ENCODE data around the gene UNC80. TPM values are rescaled to one million over a fixed set of nuclear protein-coding genes. Genes with fewer than 3 reads are reported as not detected.

UNC80 gene
- total RNA-seq, 1 experiment from 2014 or later = 1.8 TPM

GRCh38 chr2:209960676-209961630, 189.3 kb downstream of the UNC80 start:
- ChIA-PET CTCF (interaction anchor here (0.6 to 1.4 kb wide), 15 partner anchors 8 to 1868 kb away, joined by 3 to 9 read pairs (median 4); no protein-coding TSS in a partner anchor), POLR2A (ENCODE audit: low non-redundant PET) (interaction anchor here (0.6 kb wide), 1 partner anchor 17 kb away, joined by 3 read pairs; no protein-coding TSS in a partner anchor)
- DNase-seq (ENCODE audit: low spot score) = peak; percentile 91
- Histone ChIP-seq H3K4me3 (ENCODE audit: low read depth, low read length, poor library complexity, severe bottlenecking) (no peak overlapping the region), H3K27me3 (replicated peaks; ENCODE audit: insufficient read depth, low read depth, low read length, poor library complexity) (no peaks in the 10 kb centered on the region), H3K4me1 (ENCODE audit: insufficient read depth, low read length, poor library complexity, severe bottlenecking) (peaks cover 48% of the 10 kb centered on the region), H3K27ac (ENCODE audit: low read depth, low read length, poor library complexity, severe bottlenecking) (peak overlapping the region; percentile 55), H3K9me3 (ENCODE audit: low read depth, low read length, poor library complexity, severe bottlenecking) (no peaks in the 10 kb centered on the region), H3K36me3 (ENCODE audit: insufficient read depth, low read length, poor library complexity, severe bottlenecking) (no peaks in the 10 kb centered on the region)
- no TSS peak for BruUV-seq (replicated peaks)
- intact Hi-C loops (cut with micrococcal nuclease; ENCODE audit: unreplicated experiment) = loop anchor here (2.0 to 5.0 kb wide), 4 partner anchors 24 to 629 kb away; no protein-coding TSS in a partner anchor
- peak; percentile 80 for TF ChIP-seq CTCF (conservative IDR thresholded peaks at IDR 0.05; ENCODE audit: low read depth, low read length)
- TF ChIP-seq EZH2 (IDR thresholded peaks at IDR 0.05; ENCODE audit: borderline replicate concordance, low read depth, low read length, poor library complexity, severe bottlenecking) = no peak

DNA sequence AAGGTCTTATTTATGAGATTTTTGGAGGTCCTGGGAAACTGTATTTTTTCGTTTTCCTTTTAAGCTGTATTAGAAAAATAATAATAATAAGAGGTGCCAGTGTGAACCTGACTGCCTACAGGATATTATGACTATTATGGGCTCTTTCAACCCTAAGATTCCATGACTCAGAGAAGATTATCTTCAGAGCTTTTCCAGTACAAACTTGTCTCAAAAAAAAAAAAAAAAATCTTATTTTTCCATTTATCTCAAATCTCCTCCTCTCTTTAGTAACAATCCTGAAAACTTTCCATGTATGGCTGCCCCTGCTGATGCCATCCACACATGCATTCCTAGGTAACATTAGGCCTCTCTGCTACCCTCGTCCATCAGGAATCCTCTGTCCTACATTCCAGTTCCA, 194.1 kb downstream of the UNC80 start:
- ChIA-PET POLR2A (ENCODE audit: low non-redundant PET) (no interaction called here), CTCF (no interaction called here)
- no peaks in the 10 kb centered on the region for H3K9me3 ChIP-seq (ENCODE audit: low read depth, low read length, poor library complexity, severe bottlenecking)
- no peak overlapping the region for H3K4me3 ChIP-seq (ENCODE audit: low read depth, low read length, poor library complexity, severe bottlenecking)
- peaks cover 7% of the 10 kb centered on the region for H3K4me1 ChIP-seq (ENCODE audit: insufficient read depth, low read length, poor library complexity, severe bottlenecking)
- H3K36me3 ChIP-seq (ENCODE audit: insufficient read depth, low read length, poor library complexity, severe bottlenecking) = no peaks in the 10 kb centered on the region
- no peak for TF ChIP-seq EZH2 (IDR thresholded peaks at IDR 0.05; ENCODE audit: borderline replicate concordance, low read depth, low read length, poor library complexity, severe bottlenecking)
- TF ChIP-seq CTCF (conservative IDR thresholded peaks at IDR 0.05; ENCODE audit: low read depth, low read length) = no peak
- BruUV-seq (replicated peaks) = no TSS peak
- DNase-seq (ENCODE audit: low spot score) = no peak
- intact Hi-C loops (cut with micrococcal nuclease; ENCODE audit: unreplicated experiment) = no loop called here
- no peaks in the 10 kb centered on the region for H3K27me3 ChIP-seq (replicated peaks; ENCODE audit: insufficient read depth, low read depth, low read length, poor library complexity)
- H3K27ac ChIP-seq (ENCODE audit: low read depth, low read length, poor library complexity, severe bottlenecking) = no peak overlapping the region

GRCh38 chr2:209969692-209970091, 198.1 kb downstream of the UNC80 start:
- no peak overlapping the region for H3K27ac ChIP-seq (ENCODE audit: low read depth, low read length, poor library complexity, severe bottlenecking)
- H3K27me3 ChIP-seq (replicated peaks; ENCODE audit: insufficient read depth, low read depth, low read length, poor library complexity) = no peaks in the 10 kb centered on the region
- no peaks in the 10 kb centered on the region for H3K4me1 ChIP-seq (ENCODE audit: insufficient read depth, low read length, poor library complexity, severe bottlenecking)
- BruUV-seq (replicated peaks) = no TSS peak
- TF ChIP-seq CTCF (conservative IDR thresholded peaks at IDR 0.05; ENCODE audit: low read depth, low read length) = no peak
- no peak for TF ChIP-seq EZH2 (IDR thresholded peaks at IDR 0.05; ENCODE audit: borderline replicate concordance, low read depth, low read length, poor library complexity, severe bottlenecking)
- no peaks in the 10 kb centered on the region for H3K36me3 ChIP-seq (ENCODE audit: insufficient read depth, low read length, poor library complexity, severe bottlenecking)
- ChIA-PET POLR2A (ENCODE audit: low non-redundant PET) (no interaction called here), CTCF (interaction anchor here (1.2 kb wide), 1 partner anchor 9 kb away, joined by 4 read pairs; no protein-coding TSS in a partner anchor)
- no peak for DNase-seq (ENCODE audit: low spot score)
- no peaks in the 10 kb centered on the region for H3K9me3 ChIP-seq (ENCODE audit: low read depth, low read length, poor library complexity, severe bottlenecking)
- no peak overlapping the region for H3K4me3 ChIP-seq (ENCODE audit: low read depth, low read length, poor library complexity, severe bottlenecking)
- intact Hi-C loops (cut with micrococcal nuclease; ENCODE audit: unreplicated experiment) = loop anchor here (10.0 kb wide), 1 partner anchor 425 kb away; no protein-coding TSS in a partner anchor
